Activated CD8-positive, alpha-beta memory T cell treated with anti-CD3 and anti-CD28 coated beads, Interleukin-2, amount 50 U/mL, for 1 hour (primary cell): ENCODE measurements around the gene WNT9B.
"Not testable (repeated sequence)": the region's sequence is repeated elsewhere in the genome, so short reads cannot be mapped to it uniquely, and the experiment has no call there.

Experiments
- DNase-seq: peaks from one replicate; pipeline ENCODE4 v3.0.0-alpha.2; 2020; ENCODE audit errors: extremely low read depth

WNT9B gene

GRCh38 chr17:46821482-46822387 lies 29.6 kb upstream of the WNT9B start:
- no peak for DNase-seq

DNA sequence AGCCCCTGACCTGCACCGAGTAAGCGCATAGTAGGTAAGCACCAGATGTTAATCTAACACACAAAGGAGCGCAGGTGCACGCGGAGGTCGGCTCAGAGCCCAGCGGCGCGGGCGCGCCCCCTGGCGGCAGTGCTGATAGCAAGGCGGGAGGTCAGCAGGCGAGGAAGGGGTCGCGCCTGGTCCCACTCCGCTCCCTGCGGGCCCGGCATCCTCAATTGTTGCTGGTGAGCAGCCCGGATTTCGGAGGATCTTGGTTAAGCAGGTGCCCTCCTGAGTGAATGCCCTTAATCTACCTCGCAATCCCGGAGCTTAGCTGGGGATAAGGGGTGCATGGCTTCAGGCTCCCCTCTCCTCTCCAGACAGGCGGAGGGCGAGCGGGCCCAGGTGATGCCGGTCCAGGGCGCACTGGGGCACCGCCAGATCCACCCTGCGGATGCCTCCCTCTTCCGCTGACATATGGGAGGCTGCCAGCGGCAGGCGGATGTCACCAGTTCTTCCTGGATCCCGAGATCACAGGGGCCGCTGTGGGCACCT lies 28.9 kb upstream of the WNT9B start:
- no peak for DNase-seq

- no peak for DNase-seq
These were observed 27.7 kb upstream of the WNT9B start for GRCh38 chr17:46823657-46824056.

DNA sequence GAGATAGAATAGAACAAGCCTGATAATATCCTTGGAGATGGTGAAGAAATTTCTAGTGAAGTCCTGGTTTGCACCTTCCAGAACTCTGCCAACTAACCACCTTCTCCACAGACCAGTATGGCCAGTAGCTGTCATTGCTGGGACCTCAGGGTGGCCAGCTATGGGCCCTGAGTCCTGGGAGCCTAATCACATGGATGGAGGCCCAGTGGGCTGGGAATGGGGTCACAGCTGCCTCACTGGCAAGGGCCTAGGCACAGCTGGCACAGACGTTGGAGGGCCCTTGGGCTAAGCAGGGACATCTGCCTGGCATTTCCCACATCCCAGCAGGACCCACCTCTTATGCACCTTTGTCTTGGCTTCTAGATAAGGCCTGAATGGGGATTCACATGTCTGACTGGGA lies 25.3 kb upstream of the WNT9B start:
- no peak for DNase-seq

- no peak for DNase-seq
These were observed 24.1 kb upstream of the WNT9B start for GRCh38 chr17:46827274-46827673.

GRCh38 chr17:46831573-46832330 lies 19.6 kb upstream of the WNT9B start:
- DNase-seq: no peak

DNA sequence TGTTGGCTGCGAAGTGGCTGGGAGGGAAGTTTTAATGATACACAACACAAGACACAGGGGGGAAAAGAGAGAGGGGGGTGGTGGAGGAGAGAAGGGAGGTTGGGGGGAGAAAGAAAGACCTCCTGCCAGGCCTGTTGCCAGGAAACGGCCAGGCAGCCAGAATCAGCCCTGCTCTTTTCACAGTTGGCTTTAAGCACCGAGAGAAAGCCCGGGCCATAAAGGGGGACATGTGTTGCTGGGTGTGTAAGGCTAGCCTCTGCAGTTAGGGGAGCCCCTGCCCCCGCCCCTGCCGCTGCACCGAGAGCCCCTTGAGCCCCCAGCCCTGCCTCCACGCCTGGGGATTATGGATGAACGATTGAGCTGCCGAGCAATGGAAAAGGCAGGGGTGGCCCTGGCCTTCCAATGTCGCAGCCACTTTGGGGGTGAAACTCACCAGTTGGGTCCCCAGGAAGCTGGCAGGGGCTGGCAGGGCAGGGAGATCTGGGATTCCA lies 19.0 kb upstream of the WNT9B start:
- no peak for DNase-seq

- DNase-seq: no peak
These were observed 18.2 kb upstream of the WNT9B start for GRCh38 chr17:46832945-46833839.

- no peak for DNase-seq
These were observed 17.6 kb upstream of the WNT9B start for GRCh38 chr17:46833840-46834208.

GRCh38 chr17:46834846-46835245 lies 16.5 kb upstream of the WNT9B start:
- no peak for DNase-seq

DNA sequence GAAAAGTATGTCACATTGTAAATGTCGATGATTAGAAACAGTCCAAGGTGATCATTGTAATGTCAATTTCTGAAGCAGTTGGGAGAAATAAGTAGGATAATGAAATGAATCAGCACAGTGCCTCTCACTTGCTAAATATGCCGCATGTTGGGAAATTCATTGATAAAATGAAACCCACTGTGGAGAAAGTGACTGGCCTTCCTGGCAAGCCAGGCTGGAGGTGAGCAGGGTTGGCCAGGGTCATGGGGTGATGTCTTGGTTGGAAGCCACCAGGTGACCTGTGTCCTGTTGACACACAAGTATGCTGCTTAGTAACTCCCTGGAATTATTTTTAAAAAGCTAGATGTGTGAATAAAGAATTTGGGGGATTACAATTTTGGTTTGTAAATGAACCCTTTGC lies 14.9 kb upstream of the WNT9B start:
- no peak for DNase-seq

- no peak for DNase-seq
These were observed 13.9 kb upstream of the WNT9B start for GRCh38 chr17:46837521-46837920.

DNA sequence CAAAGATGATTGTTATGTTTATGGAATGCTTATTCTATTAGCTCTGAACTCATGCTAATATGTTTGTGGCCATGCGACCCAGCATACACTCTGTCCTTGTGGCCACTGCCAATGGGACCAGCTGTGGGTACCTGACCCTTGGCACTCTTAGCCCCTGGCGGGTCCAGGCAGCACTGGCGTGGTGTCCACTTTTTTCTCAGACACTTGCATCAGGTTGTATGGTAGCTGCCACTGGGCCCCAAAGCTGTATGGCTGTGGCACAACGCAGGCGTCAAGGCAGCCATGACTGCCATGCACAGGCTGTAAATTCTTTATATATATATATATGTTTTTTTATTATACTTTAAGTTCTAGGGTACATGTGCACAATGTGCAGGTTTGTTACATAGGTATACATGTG lies 12.2 kb upstream of the WNT9B start:
- no peak for DNase-seq

- DNase-seq: not testable (repeated sequence)
These were observed 10.8 kb upstream of the WNT9B start for GRCh38 chr17:46840596-46840995.

- DNase-seq: no peak
These were observed 9.6 kb upstream of the WNT9B start for GRCh38 chr17:46841561-46842379.

DNA sequence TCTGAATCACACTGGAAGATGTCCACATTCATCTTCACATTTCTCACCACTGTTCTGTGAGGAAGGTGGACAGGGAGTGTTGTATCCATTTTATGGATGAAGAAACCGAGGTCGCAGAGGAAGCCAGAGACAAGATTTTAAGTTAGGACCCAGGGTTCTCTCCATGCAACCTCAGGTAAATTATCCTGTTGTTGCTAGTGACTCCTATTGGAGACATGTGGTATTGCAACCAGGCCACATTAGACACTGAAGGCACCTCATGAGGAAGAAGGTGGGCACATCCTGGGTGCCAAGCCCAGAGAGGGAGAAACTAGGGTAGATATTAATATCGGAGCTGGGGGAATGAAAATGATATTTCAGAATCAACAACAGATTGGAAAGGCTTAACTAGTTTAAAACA lies 8.5 kb upstream of the WNT9B start:
- no peak for DNase-seq

- no peak for DNase-seq
These were observed 3.9 kb upstream of the WNT9B start for GRCh38 chr17:46847204-46848191.

DNA sequence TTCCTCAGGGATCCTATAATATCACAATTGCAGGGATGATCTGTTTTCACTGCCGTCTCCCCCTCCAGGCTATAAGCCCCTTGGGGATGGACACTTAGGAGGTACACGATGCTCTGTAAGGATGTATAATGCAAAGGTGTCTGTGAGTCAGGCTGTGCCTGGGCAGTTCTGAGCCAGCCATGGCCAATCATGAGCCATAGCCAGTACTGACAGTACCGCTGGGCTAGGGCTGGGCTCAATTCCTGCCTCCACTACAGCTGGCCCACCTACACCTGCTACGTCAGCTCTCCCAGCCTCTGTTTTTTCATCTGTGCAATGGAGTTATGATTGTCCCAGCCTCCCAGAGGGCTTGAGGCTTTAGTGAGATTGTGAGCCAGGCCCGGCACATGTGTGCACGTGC lies 2.8 kb upstream of the WNT9B start:
- DNase-seq: no peak

DNA sequence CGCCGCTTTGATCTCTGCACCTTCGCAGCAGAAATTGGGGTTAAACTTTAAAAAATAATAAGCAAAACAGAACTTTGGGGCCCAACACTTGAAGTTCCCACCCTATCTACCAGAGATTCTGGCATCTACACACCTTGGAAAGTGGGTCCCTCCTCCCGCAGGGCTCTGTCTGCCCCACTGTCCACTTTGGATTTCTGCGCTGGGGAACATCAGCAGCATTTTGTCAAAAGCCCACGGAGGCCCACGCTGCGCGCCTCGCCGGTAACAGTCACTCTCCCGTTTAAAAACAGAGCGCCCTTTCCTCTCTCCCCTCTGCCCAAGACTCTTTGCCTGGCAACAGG lies 725 bp upstream of the WNT9B start:
- DNase-seq: no peak
